Transverse colon (tissue), 4 donors: ENCODE measurements around the gene PLPP7. TPM values are rescaled to one million over a fixed set of nuclear protein-coding genes. Genes with fewer than 3 reads are reported as not detected.

ENCODE experiments used
- DNase-seq: peaks from one replicate; pipeline ENCODE4 v3.0.0-alpha.2; 2019
- H3K27ac ChIP-seq, 4 donors: fragments of 200-600 bp; sonication (generic); 2 replicates each; pipeline ENCODE4 v1.5.1; 2016 to 2018; ENCODE audit warnings: inconsistent platforms in 4 of 4
- H3K27me3 ChIP-seq: fragments of 200-600 bp; sonication (generic); 2 replicates; pipeline ENCODE4 v1.5.1; 2017; ENCODE audit warnings: inconsistent platforms
- H3K36me3 ChIP-seq, 4 donors: fragments of 200-600 bp; sonication (generic); 2 replicates each; pipeline ENCODE4 v1.5.1; 2017 to 2019; ENCODE audit warnings: inconsistent platforms in 4 of 4
- H3K4me1 ChIP-seq, 4 donors: fragments of 200-600 bp; sonication (generic); 2 replicates each; pipeline ENCODE4 v1.5.1; 2017 to 2020; ENCODE audit warnings: inconsistent platforms in 4 of 4
- H3K4me3 ChIP-seq, 4 donors: fragments of 200-600 bp; sonication (generic); 1 replicate in 1 of 4; 2 replicates in 3 of 4; pipeline versions ENCODE4 v1.5.1 to v1.6.1; 2017 to 2019; ENCODE audit warnings: inconsistent platforms in 4 of 4
- H3K9me3 ChIP-seq, 2 donors: fragments of 200-600 bp; sonication (generic); 2 replicates each; pipeline ENCODE4 v1.5.1; 2017 to 2019; ENCODE audit warnings: inconsistent platforms in 2 of 2
- EP300 ChIP-seq: sonication (generic); formaldehyde crosslinking; IDR thresholded peaks from one replicate; pipeline ENCODE4 v1.6.1; 2017; ENCODE audit warnings: antibody characterized with exemption, low read depth
- POLR2A ChIP-seq: fragments of 450-650 bp; IDR thresholded peaks from one replicate; pipeline ENCODE4 v1.6.1; 2016; ENCODE audit warnings: antibody characterized with exemption, mild to moderate bottlenecking, moderate library complexity
- POLR2AphosphoS5 ChIP-seq, 3 donors: sonication (generic); formaldehyde crosslinking; IDR thresholded peaks; one replicate each; pipeline ENCODE4 v1.6.1; 2016; ENCODE audit warnings: antibody characterized with exemption in 3 of 3
- WGBS, 2 donors: methylation state at CpG; one replicate each; pipeline ENCODE4 v1.1.5; 2018; ENCODE audit warnings: low coverage in 1 of 2; 5-methylcytosine and 5-hydroxymethylcytosine counted together
- in situ Hi-C, 4 donors: fragments of 200-750 bp; cut with MboI; loops; one replicate each; pipeline versions ENCODE4 v1.15.0 to v1.15.1; 2017; ENCODE audit warnings: low sequenced_read_pairs in 3 of 4, low pct_ligation_motif_present in 1 of 4, low pct_unique_long_range_greater_than_20kb in 1 of 4
- intact Hi-C: fragments of 100-400 bp; cut with DNase I; formaldehyde crosslinking; loops from one replicate; pipeline ENCODE4 v1.15.1; 2023; ENCODE audit warnings: low total_unique reads
- total RNA-seq, 4 donors: library from RNA; depleted of rRNA; stranded (reverse); fragments of >200 nt; gene quantifications; one replicate each; pipeline ENCODE4 v1.1.0, GENCODE V29; 2016
- TF ChIP-seq, protein P1 (sequence below), 5 experiments: fragments of 200-600 bp in 3 of 5; fragments of 450-650 bp in 2 of 5; sonication (generic) in 3 of 5; IDR thresholded peaks; 1 replicate in 2 of 5; 2 replicates in 3 of 5; pipeline ENCODE4 v1.5.1; 2016 to 2017; ENCODE audit warnings: antibody characterized with exemption in 5 of 5, inconsistent platforms in 3 of 5, mild to moderate bottlenecking in 2 of 5, moderate library complexity in 1 of 5

Gene PLPP7
- total RNA-seq, 4 donors from 2014 or later = 3.0 to 10.3 (median 4.1) TPM

DNA sequence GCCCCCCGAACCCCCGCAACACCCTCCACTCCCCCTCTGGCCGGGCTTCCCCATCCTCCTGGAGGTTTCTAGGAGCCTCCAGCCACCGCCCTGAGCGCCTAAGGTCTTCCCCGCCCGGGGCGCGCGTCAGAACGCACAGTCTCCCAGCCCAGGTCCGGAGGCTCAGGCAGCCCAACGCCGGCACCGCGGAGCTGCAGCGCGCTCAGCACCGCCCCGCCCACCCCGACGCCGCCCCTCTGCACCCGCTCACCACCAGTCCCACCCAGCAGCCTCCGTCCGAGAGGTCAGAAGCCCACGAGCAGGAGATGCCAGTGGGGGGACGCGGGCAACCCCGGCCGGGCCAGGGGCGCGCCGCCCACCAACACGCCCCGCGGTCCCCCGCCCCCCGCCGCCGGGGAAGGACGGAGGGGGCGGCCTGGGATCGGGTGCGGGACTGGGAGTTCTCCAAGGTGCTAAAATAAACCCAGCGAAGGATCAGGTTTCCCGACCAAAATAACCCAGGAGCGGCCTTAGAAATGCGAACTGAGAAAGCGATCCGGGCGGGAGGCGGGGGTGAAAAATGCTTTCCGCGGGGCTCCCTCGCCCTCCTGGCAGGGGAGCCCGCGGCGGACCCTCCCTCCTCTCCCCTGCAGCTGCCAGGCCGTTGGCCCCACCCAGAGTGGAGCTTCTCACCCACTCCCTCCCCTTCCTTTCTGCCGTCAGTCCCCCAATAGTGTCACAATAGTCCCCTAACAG is 6.7 kb upstream of the PLPP7 start:
- in situ Hi-C loops (no loop called here), intact Hi-C loops (no loop called here)
- TF ChIP-seq POLR2AphosphoS5 (IDR thresholded peaks at IDR 0.05) (no peak), POLR2A (no peak), EP300 (no peak)
- TF ChIP-seq, protein P1, sequence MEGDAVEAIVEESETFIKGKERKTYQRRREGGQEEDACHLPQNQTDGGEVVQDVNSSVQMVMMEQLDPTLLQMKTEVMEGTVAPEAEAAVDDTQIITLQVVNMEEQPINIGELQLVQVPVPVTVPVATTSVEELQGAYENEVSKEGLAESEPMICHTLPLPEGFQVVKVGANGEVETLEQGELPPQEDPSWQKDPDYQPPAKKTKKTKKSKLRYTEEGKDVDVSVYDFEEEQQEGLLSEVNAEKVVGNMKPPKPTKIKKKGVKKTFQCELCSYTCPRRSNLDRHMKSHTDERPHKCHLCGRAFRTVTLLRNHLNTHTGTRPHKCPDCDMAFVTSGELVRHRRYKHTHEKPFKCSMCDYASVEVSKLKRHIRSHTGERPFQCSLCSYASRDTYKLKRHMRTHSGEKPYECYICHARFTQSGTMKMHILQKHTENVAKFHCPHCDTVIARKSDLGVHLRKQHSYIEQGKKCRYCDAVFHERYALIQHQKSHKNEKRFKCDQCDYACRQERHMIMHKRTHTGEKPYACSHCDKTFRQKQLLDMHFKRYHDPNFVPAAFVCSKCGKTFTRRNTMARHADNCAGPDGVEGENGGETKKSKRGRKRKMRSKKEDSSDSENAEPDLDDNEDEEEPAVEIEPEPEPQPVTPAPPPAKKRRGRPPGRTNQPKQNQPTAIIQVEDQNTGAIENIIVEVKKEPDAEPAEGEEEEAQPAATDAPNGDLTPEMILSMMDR (IDR thresholded peaks at IDR 0.05) = no peak
- Histone ChIP-seq H3K4me1 (peaks cover 0 to 14% (median 7%) of the 10 kb centered on the region in 4 donors), H3K27ac (no peak overlapping the region), H3K9me3 (no peaks in the 10 kb centered on the region), H3K4me3 (peak overlapping the region in 2 of 4 donors; percentile 18 to 27), H3K36me3 (no peaks in the 10 kb centered on the region), H3K27me3 (peaks cover 38% of the 10 kb centered on the region)
- WGBS, 2 donors = 17% methylated on average over 37 of the region's 61 CpGs; no CpG with 5 or more reads in 1 of the 2 donors
- DNase-seq = no peak

DNA sequence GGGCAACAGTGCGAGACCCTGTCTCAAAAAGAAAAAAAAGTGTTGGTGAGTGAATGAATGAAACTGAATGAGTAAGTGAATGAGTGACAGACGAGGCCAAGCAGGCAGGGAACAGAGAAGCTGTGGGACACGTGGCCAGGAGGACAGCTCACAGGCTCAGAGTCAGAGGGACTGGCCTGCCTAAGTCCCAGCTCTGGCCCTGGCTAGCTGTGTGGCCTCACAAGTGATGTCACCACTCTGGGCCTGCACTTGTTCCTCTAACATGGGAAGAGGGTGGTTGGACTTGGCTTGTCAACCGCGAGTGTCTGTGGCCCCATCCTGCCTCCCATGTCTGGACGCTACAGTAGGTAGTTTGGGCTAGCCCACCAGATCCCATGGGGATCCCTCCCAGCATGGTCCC is 4.7 kb upstream of the PLPP7 start:
- peaks cover 0 to 8% (median 5%) of the 10 kb centered on the region in 4 donors for H3K4me1 ChIP-seq

DNA sequence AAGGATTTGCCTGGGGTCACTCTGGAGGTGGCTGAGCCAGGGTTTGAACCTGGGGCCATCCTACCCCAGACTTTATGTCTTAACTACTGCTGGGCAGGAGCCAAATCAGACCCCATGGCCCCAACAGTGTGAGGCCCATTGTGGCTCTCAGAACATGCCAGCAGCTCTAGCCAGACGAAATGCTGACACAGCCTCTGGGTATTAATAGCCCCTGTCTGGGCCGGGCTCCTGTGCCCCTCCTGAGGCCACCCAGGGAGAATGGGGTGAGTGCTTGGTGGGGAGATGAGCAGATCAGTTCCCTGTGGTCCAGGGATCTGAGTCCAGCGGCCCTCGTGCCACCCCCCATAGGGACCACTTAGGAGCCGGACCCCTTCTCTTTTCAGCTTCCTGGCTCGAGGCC is 2.2 kb upstream of the PLPP7 start:
- H3K27me3 ChIP-seq = peaks cover 11% of the 10 kb centered on the region
- H3K9me3 ChIP-seq = no peaks in the 10 kb centered on the region
- intact Hi-C loops (no loop called here), in situ Hi-C loops (no loop called here)
- H3K4me3 ChIP-seq = no peak overlapping the region
- no peak overlapping the region for H3K27ac ChIP-seq
- no peaks in the 10 kb centered on the region for H3K36me3 ChIP-seq
- TF ChIP-seq POLR2A = no peak
- TF ChIP-seq, protein P1 (IDR thresholded peaks at IDR 0.05) = no peak
- TF ChIP-seq POLR2AphosphoS5 (IDR thresholded peaks at IDR 0.05) = no peak
- no peak for TF ChIP-seq EP300
- H3K4me1 ChIP-seq = peaks cover 0 to 20% (median 12%) of the 10 kb centered on the region in 4 donors
- WGBS, 2 donors = 83% methylated on average over 6 of the region's 6 CpGs; no CpG with 5 or more reads in 1 of the 2 donors
- DNase-seq = no peak

More for the DNA sequence above, 4.7 kb upstream of the PLPP7 start:
- peaks cover 34% of the 10 kb centered on the region for H3K27me3 ChIP-seq
- no peaks in the 10 kb centered on the region for H3K36me3 ChIP-seq
- no peak for DNase-seq
- H3K27ac ChIP-seq = no peak overlapping the region
- no peak overlapping the region for H3K4me3 ChIP-seq
- H3K9me3 ChIP-seq = no peaks in the 10 kb centered on the region
- intact Hi-C loops (no loop called here), in situ Hi-C loops (no loop called here)
- no peak for TF ChIP-seq POLR2AphosphoS5 (IDR thresholded peaks at IDR 0.05)
- TF ChIP-seq POLR2A = no peak
- TF ChIP-seq, protein P1 (IDR thresholded peaks at IDR 0.05) = no peak
- TF ChIP-seq EP300 = no peak
- WGBS, 2 donors = 88 to 100% methylated on average over 1 to 6 of the region's 6 CpGs

DNA sequence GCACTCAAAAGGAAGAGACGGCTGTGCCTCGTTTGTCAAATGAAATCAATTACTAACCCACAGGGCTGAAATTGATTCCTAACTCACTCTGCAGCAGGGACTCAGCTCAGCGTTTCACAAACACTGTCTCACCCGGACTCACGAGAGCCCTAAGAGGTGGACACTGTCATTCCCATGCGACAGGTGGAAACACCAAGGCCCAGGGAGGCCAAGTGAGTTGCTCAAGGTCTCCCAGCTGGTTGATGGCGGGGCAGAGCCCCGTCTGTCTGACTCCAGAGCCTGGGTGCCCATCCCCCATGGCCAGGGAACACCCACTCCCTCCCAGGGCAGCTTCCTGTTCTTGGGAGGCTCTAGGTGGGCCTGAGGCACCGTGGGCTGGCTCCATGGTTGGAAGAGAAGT is 1.3 kb upstream of the PLPP7 start:
- in situ Hi-C loops = no loop called here
- intact Hi-C loops = no loop called here
- H3K4me3 ChIP-seq = no peak overlapping the region
- TF ChIP-seq POLR2A (no peak), EP300 (no peak), POLR2AphosphoS5 (IDR thresholded peaks at IDR 0.05) (no peak)
- TF ChIP-seq, protein P1 (IDR thresholded peaks at IDR 0.05) = no peak
- no peak overlapping the region for H3K27ac ChIP-seq
- no peaks in the 10 kb centered on the region for H3K9me3 ChIP-seq
- H3K27me3 ChIP-seq = peaks cover 2% of the 10 kb centered on the region
- DNase-seq = no peak
- WGBS, 2 donors = 78% methylated on average over 8 of the region's 9 CpGs; no CpG with 5 or more reads in 1 of the 2 donors
- peaks cover 0 to 11% (median 7%) of the 10 kb centered on the region in 4 donors for H3K4me1 ChIP-seq
- H3K36me3 ChIP-seq = no peaks in the 10 kb centered on the region
